Glomerular endothelial cell (primary cell): ENCODE data around the gene SGCB. TPM values are rescaled to one million over a fixed set of nuclear protein-coding genes. Genes with fewer than 3 reads are reported as not detected.
"Not testable (repeated sequence)": the region's sequence is repeated elsewhere in the genome, so short reads cannot be mapped to it uniquely, and the experiment has no call there.

ENCODE experiments used
- DNase-seq: peaks from one replicate; pipeline ENCODE4 v3.0.0-alpha.2; 2011; ENCODE audit warnings: low read depth, low spot score; ENCODE audit errors: extremely low read depth
- total RNA-seq: library from RNA; depleted of rRNA; stranded (reverse); fragments of >200 nt; gene quantifications from 2 replicates; pipeline ENCODE4 v1.2.3, GENCODE V29; 2015

The SGCB gene, protein sequence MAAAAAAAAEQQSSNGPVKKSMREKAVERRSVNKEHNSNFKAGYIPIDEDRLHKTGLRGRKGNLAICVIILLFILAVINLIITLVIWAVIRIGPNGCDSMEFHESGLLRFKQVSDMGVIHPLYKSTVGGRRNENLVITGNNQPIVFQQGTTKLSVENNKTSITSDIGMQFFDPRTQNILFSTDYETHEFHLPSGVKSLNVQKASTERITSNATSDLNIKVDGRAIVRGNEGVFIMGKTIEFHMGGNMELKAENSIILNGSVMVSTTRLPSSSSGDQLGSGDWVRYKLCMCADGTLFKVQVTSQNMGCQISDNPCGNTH
- 36.3 and 48.3 TPM in 2 replicates for total RNA-seq

- DNase-seq, result no peak
These were observed at the start of gene SGCB for GRCh38 chr4:52038103-52038912. Gene SGCB, minus strand, starts transcription at chr4:52038299. Its CDS starts 40 bp downstream, at chr4:52038259.

- DNase-seq, result not testable (repeated sequence)
These were observed 48.3 kb upstream of the SGCB start for GRCh38 chr4:52086425-52086824.

GRCh38 chr4:52081216-52081615 is 43.1 kb upstream of the SGCB start:
- no peak for DNase-seq

- no peak for DNase-seq
These were observed 41.6 kb upstream of the SGCB start for GRCh38 chr4:52079659-52080058.

DNA sequence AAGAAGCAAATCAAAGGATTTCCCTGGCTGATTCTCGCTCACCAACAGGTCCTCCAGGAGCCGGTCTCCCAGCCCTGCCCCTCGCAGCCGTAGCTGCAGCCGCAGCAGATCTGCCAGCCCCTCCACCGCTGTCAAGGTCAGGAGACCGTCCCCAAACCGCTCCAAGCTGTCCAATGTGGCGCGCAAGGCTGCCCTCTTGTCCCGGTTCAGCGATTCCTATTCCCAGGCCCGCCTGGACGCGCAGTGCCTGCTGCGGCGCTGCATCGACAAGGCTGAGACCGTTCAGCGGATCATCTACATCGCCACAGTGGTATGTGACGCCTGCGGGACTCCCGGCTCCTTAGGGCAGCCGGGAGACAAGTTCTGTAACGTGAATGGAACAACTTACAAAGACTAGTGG is 38.6 kb upstream of the SGCB start:
- no peak for DNase-seq

DNA sequence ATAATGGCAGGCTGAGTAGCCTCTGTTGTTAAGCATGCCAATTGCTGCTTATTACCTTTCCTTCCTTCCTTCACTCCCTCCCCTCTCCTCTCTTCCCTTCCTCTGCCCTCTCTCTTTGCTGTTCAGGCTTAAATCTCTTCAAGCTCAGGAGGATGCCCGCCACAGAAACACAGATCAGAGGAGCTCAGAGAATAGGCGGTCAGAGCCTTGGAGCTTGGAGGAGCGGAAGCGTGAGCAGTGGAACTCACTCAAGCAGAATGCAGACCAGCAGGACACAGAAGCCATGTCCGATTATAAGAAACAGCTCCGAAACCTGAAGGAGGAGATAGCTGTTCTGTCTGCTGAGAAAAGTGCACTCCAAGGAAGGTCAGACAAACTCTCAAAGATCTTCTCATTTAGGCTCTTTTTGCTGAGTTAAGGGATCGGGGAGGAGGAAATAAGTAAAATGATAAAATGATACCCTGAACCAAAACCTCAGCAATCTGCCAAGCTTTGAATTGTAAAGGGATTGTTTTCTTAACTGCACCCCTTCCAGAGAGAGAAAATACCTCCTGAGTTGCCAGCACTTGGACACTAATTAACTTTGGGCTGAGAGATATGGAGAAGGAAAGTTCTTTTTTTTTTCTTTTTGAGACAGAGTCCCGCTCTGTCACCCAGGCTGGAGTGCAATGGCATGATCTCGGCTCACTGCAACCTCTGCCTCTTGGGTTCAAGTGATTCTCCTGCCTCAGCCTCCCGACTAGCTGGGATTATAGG is 33.9 kb upstream of the SGCB start:
- DNase-seq, result no peak

DNA sequence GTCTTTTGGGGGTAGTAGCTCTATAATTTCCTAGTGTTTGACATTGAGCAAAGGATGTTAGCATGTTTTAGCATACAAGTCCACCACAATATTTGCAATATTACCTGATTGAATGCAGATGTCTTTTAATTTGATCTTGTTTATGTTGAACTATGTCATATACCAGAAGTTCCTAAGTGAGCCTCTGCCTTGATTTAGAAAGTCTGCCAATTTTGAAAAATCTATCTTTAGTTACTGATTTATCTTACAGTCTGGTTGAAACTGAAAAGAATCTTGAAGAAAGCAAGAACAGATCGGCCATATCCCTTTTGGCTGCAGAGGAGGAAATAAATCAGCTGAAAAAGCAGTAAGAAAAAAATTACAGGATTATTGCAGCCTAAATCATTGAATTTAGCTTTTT is 31.5 kb upstream of the SGCB start:
- no peak for DNase-seq

DNA sequence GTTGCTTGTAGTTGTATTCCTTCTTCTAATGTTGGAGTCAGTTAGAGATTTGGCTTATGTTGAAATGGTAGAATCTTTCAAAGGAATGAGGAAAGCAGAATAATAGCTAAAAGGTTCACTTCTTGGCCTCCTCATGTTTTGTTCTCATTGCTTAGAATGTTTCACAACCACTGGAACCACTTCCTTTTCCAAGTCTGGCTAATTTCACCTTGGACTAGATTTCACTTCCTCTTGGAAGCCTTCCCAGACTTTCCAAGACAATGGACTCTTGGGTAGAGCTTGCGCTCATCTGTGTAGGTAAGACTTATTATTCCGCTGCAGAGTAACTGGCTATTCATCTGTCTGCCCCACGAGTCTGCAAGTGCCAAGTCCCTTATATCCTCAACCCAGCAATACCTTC is 21.3 kb upstream of the SGCB start:
- DNase-seq, result peak; percentile 71

GRCh38 chr4:52058275-52058674 is 20.2 kb upstream of the SGCB start:
- DNase-seq, result no peak

GRCh38 chr4:52057196-52057595 is 19.1 kb upstream of the SGCB start:
- DNase-seq, result no peak

DNA sequence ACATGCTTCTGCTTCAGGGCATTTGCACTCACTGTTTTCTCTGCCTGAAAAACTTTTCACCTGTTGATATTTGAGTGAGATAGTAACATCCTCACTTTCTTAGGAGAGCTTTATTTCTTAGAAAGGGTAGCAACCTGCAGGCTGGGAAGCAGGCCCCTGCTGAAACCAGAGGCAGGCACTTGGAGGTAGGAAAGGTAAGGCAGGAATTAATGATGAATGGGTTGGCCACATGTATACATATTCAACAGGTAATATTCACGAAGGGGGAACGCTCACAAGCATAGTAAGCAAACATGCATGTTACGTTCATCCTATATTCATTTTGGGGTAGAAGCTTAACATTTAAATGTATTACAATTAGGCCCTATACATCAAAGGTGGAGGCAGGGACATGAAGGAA is 16.2 kb upstream of the SGCB start:
- no peak for DNase-seq

- DNase-seq, result no peak
These were observed 14.3 kb upstream of the SGCB start for GRCh38 chr4:52052475-52052780.

GRCh38 chr4:52051615-52052474 is 13.7 kb upstream of the SGCB start:
- DNase-seq, result peak; percentile 44

DNA sequence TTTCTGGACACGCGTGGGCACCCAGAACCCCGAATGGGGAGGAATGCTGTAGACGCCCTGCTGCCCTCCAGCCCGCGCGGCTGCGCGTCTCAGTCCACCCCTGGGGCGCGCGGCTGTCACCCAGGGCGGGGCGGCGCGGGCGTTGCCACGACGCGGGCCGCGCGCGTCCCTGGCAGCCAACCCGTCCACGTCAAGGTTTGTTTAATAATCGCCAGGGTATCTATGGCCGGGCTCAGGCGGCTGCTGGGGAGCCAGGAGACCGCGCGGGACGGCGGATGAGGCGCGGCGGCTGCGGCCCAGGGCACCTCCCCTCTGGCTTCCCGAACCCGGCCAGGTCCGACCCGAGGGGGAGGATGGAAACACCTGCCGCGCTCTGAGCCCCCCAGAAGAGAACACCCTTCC is 13.1 kb upstream of the SGCB start, which contains the start of gene SPATA18:
Gene SPATA18 (plus strand): TSS at position 92 of the 402 bp plus-strand sequence. CDS start 401 bp downstream, outside the sequence.
- no peak for DNase-seq

DNA sequence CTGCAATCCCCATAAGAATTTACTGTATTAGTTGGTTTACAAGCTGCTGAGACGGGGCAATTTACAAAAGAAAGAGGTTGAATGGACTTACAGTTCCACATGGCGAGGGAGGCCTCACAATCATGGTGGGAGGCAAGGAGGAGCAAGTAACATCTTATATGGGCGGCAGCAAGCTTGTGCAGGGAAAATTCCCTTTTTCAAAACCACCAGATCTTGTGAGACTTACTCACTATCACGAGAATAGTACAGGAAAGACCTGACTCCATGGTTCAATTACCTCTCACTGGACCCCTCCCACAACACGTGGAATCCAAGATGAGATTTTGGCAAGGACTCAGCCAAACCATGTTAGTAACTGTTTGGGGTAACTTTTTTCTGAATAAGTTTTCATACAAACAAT is 11.2 kb upstream of the SGCB start:
- DNase-seq, result no peak

DNA sequence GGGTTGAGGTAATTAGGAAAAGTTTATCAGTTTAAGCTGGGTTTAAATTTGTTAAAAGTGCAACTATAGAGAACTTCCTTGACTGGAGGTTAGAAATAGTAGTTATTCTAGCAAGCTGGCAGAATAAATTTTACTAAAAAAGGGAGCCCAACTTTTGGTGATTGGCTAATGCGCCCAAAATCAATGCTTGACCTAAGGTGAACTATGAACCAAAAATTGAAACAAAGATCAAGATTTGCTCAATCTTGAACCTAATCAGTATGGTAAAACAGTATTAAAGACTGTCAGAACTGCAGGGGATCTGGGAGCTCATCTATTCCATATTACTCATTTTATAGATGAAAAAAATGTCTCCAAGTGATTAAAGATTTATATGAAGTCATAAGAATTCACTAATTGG is 6.9 kb upstream of the SGCB start:
- DNase-seq, result no peak

GRCh38 chr4:52037689-52038102 is 403 bp downstream of the SGCB start:
- DNase-seq, result no peak

DNA sequence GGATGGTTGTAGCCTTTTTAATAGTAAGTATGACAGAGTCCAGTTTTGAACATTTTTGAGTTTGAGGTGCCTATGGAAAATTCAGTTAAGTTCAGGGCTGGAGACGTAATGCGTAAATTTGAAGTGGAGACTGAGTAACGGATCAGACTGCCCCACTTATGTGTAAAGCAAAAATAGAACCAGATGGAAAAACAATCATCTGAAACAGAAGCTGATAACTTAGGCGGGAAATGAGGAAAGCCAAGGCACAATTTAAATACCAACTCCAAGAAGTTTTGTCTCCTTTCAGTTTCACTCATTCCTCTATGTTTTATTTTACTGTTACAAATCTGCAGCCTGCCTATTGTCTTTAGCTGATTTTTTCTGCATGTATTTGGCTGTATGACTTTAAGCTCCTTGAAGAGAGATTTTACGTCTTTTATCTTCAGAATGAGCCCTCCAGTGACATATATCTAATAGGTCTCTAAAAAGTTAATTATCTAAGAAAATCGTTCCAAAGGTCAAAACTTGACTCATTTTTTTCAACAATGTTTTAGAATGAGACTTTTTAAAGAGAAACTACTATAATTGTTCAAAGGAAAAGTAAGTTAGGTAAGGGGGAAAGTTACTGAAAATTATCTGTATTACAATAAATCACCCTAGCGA is 1.1 kb downstream of the SGCB start:
- no peak for DNase-seq

- no peak for DNase-seq
These were observed 2.9 kb downstream of the SGCB start for GRCh38 chr4:52035190-52035589.

GRCh38 chr4:52032005-52032404 is 6.1 kb downstream of the SGCB start:
- no peak for DNase-seq
